ENCODE data around the gene COG3. TPM values are rescaled to one million over a fixed set of nuclear protein-coding genes. Genes with fewer than 3 reads are reported as not detected.

Gene COG3
- total and polyA plus RNA-seq, 4 donors = 14.7 to 66.7 (median 22.4) TPM

- ATAC-seq (ENCODE audit: insufficient read depth, low FRiP score) (no peak), DNase-seq (no peak)
- Histone ChIP-seq H3K4me3 (no peak overlapping the region), H3K27ac (ENCODE audit: low read depth in 1 of 2, low read length in 1 of 2) (no peak overlapping the region), H3K9me3 (ENCODE audit: control insufficient read depth in 4 of 4, insufficient read depth in 3 of 4, low read length in 3 of 4) (no peaks in the 10 kb centered on the region), H3K9ac (ENCODE audit: insufficient read depth in 1 of 2, low read length in 2 of 2) (no peak overlapping the region), H3K36me3 (ENCODE audit: control insufficient read depth in 4 of 4, insufficient read depth in 4 of 4, low read length in 4 of 4) (peaks cover 16 to 57% (median 32%) of the 10 kb centered on the region in 4 donors), H3K4me1 (ENCODE audit: control insufficient read depth in 5 of 5, insufficient read depth in 5 of 5, low read length in 5 of 5) (peaks cover 0 to 9% (median 0%) of the 10 kb centered on the region in 5 donors), H3K27me3 (ENCODE audit: control insufficient read depth in 3 of 3, insufficient read depth in 3 of 3, low read length in 2 of 3) (no peaks in the 10 kb centered on the region)
- 68 to 78% methylated on average over 2 of the region's 2 CpGs for WGBS, 2 donors
- TF ChIP-seq CTCF (IDR thresholded peaks at IDR 0.05; ENCODE audit: control extremely low read depth, extremely low read depth) = no peak
Observed at GRCh38 chr13:45516757-45517156, 52.0 kb downstream of the COG3 start.

GRCh38 chr13:45518525-45519245, 53.9 kb downstream of the COG3 start:
- DNase-seq = no peak
- Histone ChIP-seq H3K4me3 (no peak overlapping the region), H3K9ac (ENCODE audit: insufficient read depth in 1 of 2, low read length in 2 of 2) (no peak overlapping the region), H3K27ac (ENCODE audit: low read depth in 1 of 2, low read length in 1 of 2) (no peak overlapping the region), H3K27me3 (ENCODE audit: control insufficient read depth in 3 of 3, insufficient read depth in 3 of 3, low read length in 2 of 3) (no peaks in the 10 kb centered on the region), H3K4me1 (ENCODE audit: control insufficient read depth in 5 of 5, insufficient read depth in 5 of 5, low read length in 5 of 5) (no peaks in the 10 kb centered on the region), H3K9me3 (ENCODE audit: control insufficient read depth in 4 of 4, insufficient read depth in 3 of 4, low read length in 3 of 4) (no peaks in the 10 kb centered on the region), H3K36me3 (ENCODE audit: control insufficient read depth in 4 of 4, insufficient read depth in 4 of 4, low read length in 4 of 4) (peaks cover 10 to 49% (median 27%) of the 10 kb centered on the region in 4 donors)
- no peak for ATAC-seq (ENCODE audit: insufficient read depth, low FRiP score)
- WGBS, 2 donors = 54 to 71% methylated on average over 4 of the region's 4 CpGs
- no peak for TF ChIP-seq CTCF (IDR thresholded peaks at IDR 0.05; ENCODE audit: control extremely low read depth, extremely low read depth)

GRCh38 chr13:45519493-45519892, 54.8 kb downstream of the COG3 start:
- no peaks in the 10 kb centered on the region for H3K27me3 ChIP-seq (ENCODE audit: control insufficient read depth in 3 of 3, insufficient read depth in 3 of 3, low read length in 2 of 3)
- DNase-seq (no peak), ATAC-seq (ENCODE audit: insufficient read depth, low FRiP score) (no peak)
- WGBS, 2 donors = 63 to 65% methylated on average over 4 of the region's 4 CpGs
- no peak overlapping the region for H3K4me3 ChIP-seq
- peaks cover 12 to 50% (median 32%) of the 10 kb centered on the region in 4 donors for H3K36me3 ChIP-seq (ENCODE audit: control insufficient read depth in 4 of 4, insufficient read depth in 4 of 4, low read length in 4 of 4)
- H3K4me1 ChIP-seq (ENCODE audit: control insufficient read depth in 5 of 5, insufficient read depth in 5 of 5, low read length in 5 of 5) = no peaks in the 10 kb centered on the region
- no peak overlapping the region for H3K27ac ChIP-seq (ENCODE audit: low read depth in 1 of 2, low read length in 1 of 2)
- H3K9me3 ChIP-seq (ENCODE audit: control insufficient read depth in 4 of 4, insufficient read depth in 3 of 4, low read length in 3 of 4) = no peaks in the 10 kb centered on the region
- no peak overlapping the region for H3K9ac ChIP-seq (ENCODE audit: insufficient read depth in 1 of 2, low read length in 2 of 2)
- TF ChIP-seq CTCF (IDR thresholded peaks at IDR 0.05; ENCODE audit: control extremely low read depth, extremely low read depth) = no peak

All from lung (tissue), 12 donors.